Loucy (cell line): ENCODE data around the gene BANF1.

Experiments used
- H2AFZ ChIP-seq: fragments of 200-600 bp; sonication (generic); 2 replicates; pipeline ENCODE4 v1.6.0; 2016; ENCODE audit warnings: antibody characterized with exemption, mild to moderate bottlenecking, low read length, moderate library complexity
- H3F3A ChIP-seq: fragments of 200-600 bp; 2 replicates; pipeline ENCODE4 v1.6.0; 2016; ENCODE audit warnings: antibody characterized with exemption, low read depth, mild to moderate bottlenecking
- H3K27me3 ChIP-seq: fragments of 200-600 bp; sonication (generic); 2 replicates; pipeline ENCODE4 v1.6.1; 2014; ENCODE audit warnings: low read length, mild to moderate bottlenecking; ENCODE audit not compliant: insufficient read depth, poor library complexity, severe bottlenecking
- H3K36me3 ChIP-seq: fragments of 200-600 bp; sonication (generic); 2 replicates; pipeline ENCODE4 v1.6.1; 2016; ENCODE audit warnings: low read length; ENCODE audit not compliant: insufficient read depth
- H3K4me1 ChIP-seq: fragments of 200-600 bp; sonication (generic); 2 replicates; pipeline ENCODE4 v1.5.1; 2014; ENCODE audit warnings: low read length, mild to moderate bottlenecking; ENCODE audit not compliant: insufficient read depth, poor library complexity, severe bottlenecking
- H3K4me2 ChIP-seq: fragments of 200-600 bp; sonication (generic); 2 replicates; pipeline ENCODE4 v1.6.0; 2014; ENCODE audit warnings: antibody characterized with exemption, low read length, low read depth, mild to moderate bottlenecking; ENCODE audit not compliant: poor library complexity, severe bottlenecking
- H3K4me3 ChIP-seq: fragments of 200-600 bp; sonication (generic); 2 replicates; pipeline ENCODE4 v1.5.1; 2014; ENCODE audit warnings: low read length, mild to moderate bottlenecking, mixed read lengths; ENCODE audit not compliant: poor library complexity, severe bottlenecking
- H3K79me2 ChIP-seq: fragments of 200-600 bp; sonication (generic); 2 replicates; pipeline ENCODE4 v1.6.1; 2014; ENCODE audit warnings: low read length; ENCODE audit not compliant: insufficient read depth
- H3K9ac ChIP-seq: fragments of 200-600 bp; sonication (generic); 2 replicates; pipeline ENCODE4 v1.6.0; 2014; ENCODE audit warnings: mild to moderate bottlenecking, low read depth, low read length, moderate library complexity; ENCODE audit not compliant: poor library complexity, severe bottlenecking
- H3K9me2 ChIP-seq: fragments of 200-600 bp; sonication (generic); replicated peaks from 2 replicates; pipeline ENCODE4 v1.6.1; 2016; ENCODE audit warnings: low read depth, low read length, mixed read lengths
- H3K9me3 ChIP-seq: fragments of 200-600 bp; sonication (generic); 2 replicates; pipeline ENCODE4 v1.6.1; 2014; ENCODE audit warnings: mild to moderate bottlenecking, antibody characterized with exemption, low read length, low read depth; ENCODE audit not compliant: insufficient read depth
- H4K20me1 ChIP-seq: fragments of 200-600 bp; sonication (generic); 2 replicates; pipeline ENCODE4 v1.6.0; 2014; ENCODE audit warnings: antibody characterized with exemption, low read length, mild to moderate bottlenecking; ENCODE audit not compliant: insufficient read depth, poor library complexity, severe bottlenecking
- CTCF ChIP-seq: fragments of 200-600 bp; sonication (generic); conservative IDR thresholded peaks from 2 replicates; pipeline ENCODE4 v1.5.1; 2014; ENCODE audit warnings: mild to moderate bottlenecking, antibody characterized with exemption, low read length
- EZH2phosphoT487 ChIP-seq: fragments of 200-600 bp; IDR thresholded peaks from 2 replicates; pipeline ENCODE4 v1.6.1; 2018; ENCODE audit warnings: antibody characterized with exemption, mild to moderate bottlenecking, moderate library complexity, borderline replicate concordance

Gene BANF1

DNA sequence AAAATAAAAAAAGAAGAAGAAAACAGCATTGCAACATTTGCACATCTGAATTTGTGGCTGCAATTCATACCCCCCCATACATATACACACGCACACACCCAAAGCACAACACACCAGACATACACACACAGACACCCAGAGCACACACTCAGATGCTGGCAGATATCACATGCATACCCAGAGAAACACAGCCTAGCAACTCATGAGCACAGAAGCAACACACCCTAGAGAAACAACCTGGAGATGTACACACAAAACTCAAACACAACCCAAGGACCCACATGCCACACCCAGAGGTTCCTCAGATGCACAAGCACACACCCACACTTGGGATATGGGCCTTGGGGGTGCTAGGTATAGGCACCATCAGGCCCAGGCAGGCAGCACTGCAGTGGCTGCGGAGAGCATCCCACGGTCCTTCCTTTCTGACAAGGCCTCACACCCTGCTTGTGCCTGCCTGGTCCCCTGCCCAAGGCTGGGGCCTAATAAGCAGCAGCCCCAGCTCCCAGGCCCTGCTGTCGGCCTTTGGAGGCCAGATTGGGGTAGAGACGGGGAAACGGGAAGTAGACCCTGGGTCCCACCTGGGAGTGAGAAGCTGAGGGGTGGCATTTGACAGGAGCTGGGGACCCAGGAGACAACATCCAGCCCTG, 12.6 kb downstream of the BANF1 start:
- Histone ChIP-seq H3K79me2 (no peaks in the 10 kb centered on the region), H3K4me3 (no peak overlapping the region), H3K36me3 (no peaks in the 10 kb centered on the region), H3F3A (no peaks in the 10 kb centered on the region), H2AFZ (no peak overlapping the region), H3K4me2 (no peak overlapping the region), H3K27me3 (no peaks in the 10 kb centered on the region), H4K20me1 (no peaks in the 10 kb centered on the region), H3K9me2 (no peaks in the 10 kb centered on the region), H3K4me1 (no peaks in the 10 kb centered on the region), H3K9me3 (no peaks in the 10 kb centered on the region), H3K9ac (no peak overlapping the region)
- TF ChIP-seq EZH2phosphoT487 = no peak
- no peak for TF ChIP-seq CTCF

GRCh38 chr11:66015454-66015881, 13.2 kb downstream of the BANF1 start:
- Histone ChIP-seq H3K27me3 (no peaks in the 10 kb centered on the region), H4K20me1 (no peaks in the 10 kb centered on the region), H3K9ac (no peak overlapping the region), H3K79me2 (no peaks in the 10 kb centered on the region), H3K4me3 (no peak overlapping the region), H3K9me3 (no peaks in the 10 kb centered on the region), H3K9me2 (no peaks in the 10 kb centered on the region), H3K36me3 (no peaks in the 10 kb centered on the region), H2AFZ (no peak overlapping the region), H3F3A (no peaks in the 10 kb centered on the region), H3K4me1 (peaks cover 5% of the 10 kb centered on the region), H3K4me2 (no peak overlapping the region)
- TF ChIP-seq CTCF (no peak), EZH2phosphoT487 (no peak)

DNA sequence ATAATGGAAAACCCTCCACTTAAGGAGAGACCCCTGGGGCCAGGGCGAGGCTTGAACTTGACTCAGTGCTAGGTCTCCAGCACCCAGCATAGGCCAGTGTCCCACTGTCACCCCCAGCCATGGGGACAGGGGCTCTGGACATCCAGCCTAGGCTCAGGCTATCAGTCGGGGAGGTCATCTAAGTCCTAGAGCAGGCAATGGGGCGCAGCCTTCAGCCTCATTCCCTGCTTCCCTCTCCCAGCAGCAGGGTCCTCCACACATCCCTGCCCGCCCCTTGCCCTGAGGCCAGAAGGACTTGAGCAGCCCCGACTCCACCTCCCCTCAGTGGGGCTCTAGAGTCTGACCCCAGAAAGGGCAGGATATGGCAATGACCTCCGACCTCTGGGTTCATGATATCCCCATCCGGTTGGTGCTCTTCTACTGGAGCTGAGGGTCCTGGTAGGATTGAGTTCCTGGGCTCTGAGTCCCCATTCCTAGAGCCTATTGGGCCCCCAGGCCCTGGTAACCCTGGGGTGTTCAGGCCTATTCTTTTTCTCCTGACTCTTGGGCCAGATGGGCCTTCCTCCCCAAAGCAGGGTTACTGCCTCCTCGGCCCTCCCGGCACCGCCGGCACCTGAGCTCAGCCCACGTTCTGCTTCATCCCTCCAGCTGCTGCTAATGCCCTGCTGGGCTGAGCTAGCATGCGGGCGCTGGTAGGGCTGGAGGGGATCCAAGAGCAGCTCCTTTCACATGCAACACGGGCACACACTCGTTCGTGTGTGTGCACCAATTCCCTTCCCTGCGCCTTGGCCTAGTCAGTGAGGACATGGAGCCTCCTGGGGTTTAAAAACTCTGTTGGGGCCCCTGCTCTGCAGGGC, 13.9 kb downstream of the BANF1 start:
- Histone ChIP-seq H3F3A (no peaks in the 10 kb centered on the region), H4K20me1 (no peaks in the 10 kb centered on the region), H3K4me2 (no peak overlapping the region), H3K9me2 (no peaks in the 10 kb centered on the region), H3K9ac (no peak overlapping the region), H3K27me3 (no peaks in the 10 kb centered on the region), H3K4me1 (peaks cover 7% of the 10 kb centered on the region), H3K79me2 (no peaks in the 10 kb centered on the region), H3K36me3 (no peaks in the 10 kb centered on the region), H3K4me3 (no peak overlapping the region), H3K9me3 (no peaks in the 10 kb centered on the region), H2AFZ (no peak overlapping the region)
- no peak for TF ChIP-seq EZH2phosphoT487
- TF ChIP-seq CTCF = no peak
